IPS DF 6.9 (cell line): ENCODE results near the gene C17orf113.
"Not testable (repeated sequence)": the region's sequence is repeated elsewhere in the genome, so short reads cannot be mapped to it uniquely, and the experiment has no call there.

Source experiments
- DNase-seq: peaks from one replicate; pipeline ENCODE4 v3.0.0-alpha.2; 2013; ENCODE audit warnings: low read depth, low spot score
- H3K27ac ChIP-seq: one replicate; pipeline ENCODE4 v1.5.1; 2013; ENCODE audit warnings: low read length, control low read depth
- H3K27me3 ChIP-seq: 2 replicates; pipeline ENCODE4 v1.6.1; 2013; ENCODE audit warnings: mild to moderate bottlenecking, low read length; ENCODE audit not compliant: control insufficient read depth, insufficient read depth
- H3K36me3 ChIP-seq: 2 replicates; pipeline ENCODE4 v1.6.1; 2013; ENCODE audit warnings: low read length; ENCODE audit not compliant: control insufficient read depth, insufficient read depth
- H3K4me1 ChIP-seq: 2 replicates; pipeline ENCODE4 v1.6.1; 2013; ENCODE audit warnings: low read length; ENCODE audit not compliant: control insufficient read depth, insufficient read depth
- H3K4me3 ChIP-seq: 2 replicates; pipeline ENCODE4 v1.5.1; 2013; ENCODE audit warnings: mild to moderate bottlenecking, low read length
- H3K9me3 ChIP-seq: 2 replicates; pipeline ENCODE4 v1.6.1; 2013; ENCODE audit warnings: low read length, inconsistent platforms; ENCODE audit not compliant: control insufficient read depth, insufficient read depth
- WGBS: extraction: QIAGEN DNeasy Blood & Tissue Kit; methylation state at CpG from one replicate; pipeline ENCODE4 v1.1.7; 2013; ENCODE audit warnings: mixed read lengths, missing lambda C conversion rate; ENCODE audit not compliant: insufficient read length, insufficient coverage; 5-methylcytosine and 5-hydroxymethylcytosine counted together

The C17orf113 gene

DNA sequence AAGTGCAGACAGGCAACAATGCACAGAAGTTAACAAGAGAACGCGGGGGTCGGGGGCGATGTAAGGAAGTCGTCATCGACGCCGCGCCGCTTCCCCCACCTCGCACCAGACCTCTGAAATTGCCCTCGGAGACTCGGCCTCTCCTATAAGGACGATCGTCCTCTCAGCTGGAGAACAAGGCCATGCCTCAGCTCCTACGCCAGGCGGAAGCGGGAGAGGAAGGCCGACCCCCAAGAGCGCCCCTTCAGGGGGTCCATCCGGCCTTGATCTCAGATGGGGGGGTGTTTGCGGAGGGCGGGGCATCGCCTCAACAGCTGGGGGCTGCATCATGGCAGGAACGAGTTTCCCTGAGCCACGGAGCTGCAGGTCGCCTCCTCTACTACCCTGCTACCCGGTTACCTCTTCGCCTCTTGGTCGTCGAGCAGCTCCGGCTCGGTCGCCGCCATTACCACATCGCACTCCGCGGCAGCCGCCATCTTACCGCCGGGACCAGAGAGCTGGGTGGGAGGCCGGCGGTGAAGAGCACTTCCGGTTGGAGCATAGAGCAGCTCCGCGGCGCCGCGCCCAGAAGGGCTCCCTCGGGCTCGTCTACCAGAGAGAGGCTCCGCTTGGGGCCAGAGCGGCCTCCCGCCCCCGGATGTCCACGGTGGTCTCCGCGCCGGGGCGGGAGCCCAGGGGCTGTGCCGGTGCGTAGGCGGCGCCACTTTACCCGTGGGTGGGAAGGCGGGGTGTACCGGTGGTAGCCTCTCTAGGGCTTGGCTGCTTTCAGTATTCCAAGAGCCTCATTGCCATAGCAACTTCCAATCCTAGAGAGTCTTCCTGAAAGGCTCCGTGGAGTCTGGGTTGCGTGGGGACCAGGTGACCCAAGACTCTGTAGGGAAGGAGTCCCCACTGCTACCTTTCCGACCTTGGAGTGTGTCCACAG, 33.2 kb downstream of the C17orf113 start, which contains the start of gene DNAJC7:
DNAJC7 (minus strand) TSS at position 499 of the 925 bp plus-strand sequence; CDS start at position 476, 23 bp downstream.
- no peaks in the 10 kb centered on the region; the same call in 1 of the 2 replicates for H3K36me3 ChIP-seq
- peak within 1 kb of the TSS; percentile 72 for H3K4me3 ChIP-seq
- no peak within 1 kb of the TSS for H3K27ac ChIP-seq
- H3K27me3 ChIP-seq: no peaks in the 10 kb centered on the region
- DNase-seq: peak; percentile 82
- WGBS: no CpG with 5 or more reads among the region's 70 CpGs
- peaks cover 2% of the 10 kb centered on the region for H3K4me1 ChIP-seq
- no peaks in the 10 kb centered on the region for H3K9me3 ChIP-seq

- no peak for DNase-seq
- H3K36me3 ChIP-seq: no peaks in the 10 kb centered on the region
- no peaks in the 10 kb centered on the region for H3K9me3 ChIP-seq
- H3K4me1 ChIP-seq: peaks cover 2% of the 10 kb centered on the region
- no CpG with 5 or more reads among the region's 12 CpGs for WGBS
- H3K27ac ChIP-seq: no peak overlapping the region
- no peaks in the 10 kb centered on the region for H3K27me3 ChIP-seq
- peak overlapping the region; percentile 72 for H3K4me3 ChIP-seq
Observed at GRCh38 chr17:42016411-42016831, 34.0 kb downstream of the C17orf113 start.

DNA sequence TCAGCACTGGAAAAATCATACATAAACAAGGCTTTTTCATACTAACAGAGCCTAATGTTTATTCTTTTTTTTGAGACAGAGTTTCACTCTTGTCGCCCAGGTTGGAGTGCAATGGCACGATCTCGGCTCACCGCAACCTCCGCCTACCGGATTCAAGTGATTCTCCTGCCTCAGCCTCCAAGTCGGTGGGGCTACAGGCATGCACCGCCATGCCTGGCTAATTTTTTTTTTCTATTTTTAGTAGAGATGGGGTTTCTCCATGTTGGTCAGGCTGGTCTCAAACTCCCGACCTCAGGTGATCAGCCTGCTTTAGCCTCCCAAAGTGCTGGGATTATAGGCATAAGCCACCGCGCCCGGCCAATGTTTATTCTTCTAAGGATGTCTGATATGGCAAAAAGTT, 36.7 kb downstream of the C17orf113 start:
- DNase-seq, H3K4me1 ChIP-seq, H3K4me3 ChIP-seq, H3K27me3 ChIP-seq, H3K27ac ChIP-seq, H3K36me3 ChIP-seq, H3K9me3 ChIP-seq: not testable (repeated sequence)
- WGBS: no CpG with 5 or more reads among the region's 12 CpGs

DNA sequence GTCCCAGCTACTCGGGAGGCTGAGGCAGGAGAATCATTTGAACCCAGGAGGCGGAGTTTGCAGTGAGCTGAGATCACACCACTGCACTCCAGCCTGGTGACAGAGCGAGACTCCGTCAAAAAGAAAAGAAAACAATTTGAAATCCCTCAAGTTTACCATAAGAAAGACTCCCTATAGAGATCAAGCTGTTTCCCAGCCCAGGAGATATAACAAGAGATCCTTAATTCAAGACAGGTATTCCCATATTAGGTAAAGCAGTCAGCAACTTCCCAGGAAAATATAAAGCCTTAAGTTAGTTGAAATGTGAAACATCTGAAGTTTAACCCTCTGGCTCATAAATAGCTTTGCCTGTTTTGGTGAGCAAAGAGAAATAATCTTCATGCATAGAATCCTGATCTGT, 38.0 kb downstream of the C17orf113 start:
- H3K4me1 ChIP-seq, DNase-seq, H3K9me3 ChIP-seq, H3K27ac ChIP-seq, H3K27me3 ChIP-seq, H3K4me3 ChIP-seq, H3K36me3 ChIP-seq: not testable (repeated sequence)
- no CpG with 5 or more reads among the region's 4 CpGs for WGBS

GRCh38 chr17:42010898-42011516, 39.4 kb downstream of the C17orf113 start:
- H3K9me3 ChIP-seq: no peaks in the 10 kb centered on the region
- DNase-seq: no peak
- H3K4me1 ChIP-seq: peaks cover 2% of the 10 kb centered on the region; the same call in 1 of the 2 replicates
- H3K27ac ChIP-seq: no peak overlapping the region
- WGBS: no CpG with 5 or more reads among the region's 3 CpGs
- no peak overlapping the region for H3K4me3 ChIP-seq
- no peaks in the 10 kb centered on the region for H3K27me3 ChIP-seq
- H3K36me3 ChIP-seq: no peaks in the 10 kb centered on the region

GRCh38 chr17:42010266-42010680, 40.1 kb downstream of the C17orf113 start:
- DNase-seq, H3K9me3 ChIP-seq, H3K27me3 ChIP-seq, H3K27ac ChIP-seq, H3K4me1 ChIP-seq, H3K36me3 ChIP-seq, H3K4me3 ChIP-seq: not testable (repeated sequence)
- WGBS: no CpG with 5 or more reads among the region's 9 CpGs

DNA sequence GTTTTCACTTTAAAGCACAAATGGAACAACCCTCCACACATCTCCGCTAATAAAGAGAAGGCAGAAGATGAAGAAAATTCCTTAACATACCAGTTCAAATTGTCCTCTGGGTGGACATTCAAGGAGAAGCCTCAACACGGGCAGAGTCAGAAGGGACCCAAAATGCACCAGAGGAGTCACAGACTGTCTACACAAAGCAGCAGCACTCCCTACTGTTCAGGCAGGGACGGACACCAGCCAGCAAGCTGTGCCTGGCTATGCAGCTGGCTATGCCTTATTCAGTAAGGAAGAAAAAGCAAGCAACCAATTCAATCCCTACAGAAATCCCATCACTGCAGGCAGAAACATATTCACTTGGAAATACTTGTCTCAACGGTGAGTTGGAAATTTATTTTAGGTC, 41.2 kb downstream of the C17orf113 start:
- DNase-seq: no peak
- H3K36me3 ChIP-seq: no peaks in the 10 kb centered on the region
- no CpG with 5 or more reads among the region's 4 CpGs for WGBS
- H3K4me1 ChIP-seq: peaks cover 2% of the 10 kb centered on the region; the same call in 1 of the 2 replicates
- H3K27ac ChIP-seq: no peak overlapping the region
- H3K9me3 ChIP-seq: no peaks in the 10 kb centered on the region
- no peaks in the 10 kb centered on the region for H3K27me3 ChIP-seq
- H3K4me3 ChIP-seq: no peak overlapping the region

DNA sequence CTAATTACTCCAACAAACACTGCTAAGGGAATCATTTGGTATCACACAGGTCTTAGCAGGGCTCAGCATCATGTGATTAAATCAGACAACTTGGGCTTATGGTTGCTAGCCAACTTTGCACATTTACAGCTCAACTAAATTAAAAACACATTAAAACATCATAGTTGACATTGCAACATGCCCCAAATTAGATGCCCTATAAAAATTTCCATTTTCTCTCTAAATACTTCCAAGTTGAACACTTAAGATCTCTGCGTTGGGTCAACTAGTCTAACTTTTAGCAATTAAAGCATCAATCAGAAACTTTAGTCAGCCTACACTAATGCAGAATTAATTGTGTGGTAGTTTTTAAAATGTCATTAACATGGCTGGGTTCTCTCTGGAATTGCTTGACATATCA, 45.2 kb downstream of the C17orf113 start:
- H3K36me3 ChIP-seq: peaks cover 9% of the 10 kb centered on the region; the same call in 1 of the 2 replicates
- H3K27ac ChIP-seq: no peak overlapping the region
- H3K4me3 ChIP-seq: no peak overlapping the region
- no CpG with 5 or more reads among the region's 1 CpG for WGBS
- DNase-seq: no peak
- H3K27me3 ChIP-seq: no peaks in the 10 kb centered on the region
- H3K9me3 ChIP-seq: no peaks in the 10 kb centered on the region
- H3K4me1 ChIP-seq: no peaks in the 10 kb centered on the region

DNA sequence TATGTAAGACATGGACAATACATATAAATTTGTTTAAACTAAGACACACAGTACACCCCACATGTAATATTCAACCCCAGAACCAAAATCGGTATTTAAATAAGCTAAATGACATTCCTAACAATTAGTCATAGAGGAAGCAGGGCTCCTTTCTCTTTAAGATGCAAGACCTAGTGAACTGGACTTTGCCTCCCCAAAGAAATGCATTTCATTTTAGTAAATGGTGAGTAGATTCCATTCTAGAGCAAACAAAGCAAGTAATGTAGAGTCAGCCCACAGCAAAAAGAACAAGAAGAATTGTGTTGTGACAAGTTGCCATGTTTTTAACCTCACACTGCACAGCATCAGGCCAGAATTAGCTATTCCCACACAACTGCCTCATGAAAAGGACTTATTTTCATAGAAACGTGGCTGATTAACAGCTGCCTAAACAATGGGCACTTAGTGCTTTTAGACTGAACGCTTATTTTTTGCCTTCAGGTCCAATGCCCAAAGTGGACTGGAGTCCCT, 47.6 kb downstream of the C17orf113 start:
- Histone ChIP-seq H3K9me3 (no peaks in the 10 kb centered on the region), H3K4me1 (no peaks in the 10 kb centered on the region), H3K27me3 (no peaks in the 10 kb centered on the region), H3K36me3 (peaks cover 18% of the 10 kb centered on the region; the same call in 1 of the 2 replicates), H3K4me3 (no peak overlapping the region), H3K27ac (no peak overlapping the region)
- no peak for DNase-seq
- WGBS: no CpG with 5 or more reads among the region's 3 CpGs

DNA sequence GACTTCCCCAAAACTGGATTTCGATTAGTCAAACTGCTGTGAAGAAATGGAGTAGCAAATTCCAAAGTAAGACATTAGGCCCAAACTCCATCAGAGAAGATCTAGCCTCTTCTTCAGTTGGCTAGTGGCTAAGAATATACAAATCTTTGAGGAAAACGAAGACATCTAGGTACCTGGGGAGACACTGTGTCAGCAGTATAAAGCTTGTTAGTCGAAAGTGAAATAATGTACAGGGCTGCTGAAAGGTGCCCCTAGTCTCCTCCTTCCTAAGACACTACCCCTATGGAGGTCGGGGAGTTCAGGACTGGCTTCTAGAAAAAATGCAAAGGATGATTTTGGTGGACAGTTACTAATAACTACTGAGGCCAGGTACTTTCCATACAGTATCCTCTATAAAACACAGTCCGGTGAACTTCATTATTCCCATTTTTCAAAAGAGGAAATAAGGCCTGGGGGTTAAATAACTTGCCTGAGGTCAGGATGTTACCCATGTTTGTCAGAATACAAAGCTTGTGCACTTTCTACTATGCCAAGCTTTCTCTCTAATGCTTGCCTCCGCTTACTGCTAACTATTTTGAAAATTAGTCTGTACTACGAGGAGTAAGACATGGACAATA, 48.1 kb downstream of the C17orf113 start:
- WGBS: no CpG with 5 or more reads among the region's 7 CpGs
- Histone ChIP-seq H3K4me3 (no peak overlapping the region), H3K27ac (no peak overlapping the region), H3K4me1 (no peaks in the 10 kb centered on the region), H3K27me3 (no peaks in the 10 kb centered on the region), H3K36me3 (peaks cover 18% of the 10 kb centered on the region; the same call in 1 of the 2 replicates), H3K9me3 (no peaks in the 10 kb centered on the region)
- DNase-seq: no peak
